GM19463 (cell line): ENCODE measurements around the gene MEAK7.

Experiments
- ATAC-seq: cut with Tn5 transposase; IDR thresholded peaks from one replicate; pipeline ENCODE4 v1.9.1; 2021; ENCODE audit warnings: mild to moderate bottlenecking, moderate library complexity; ENCODE audit not compliant: unreplicated experiment

Gene MEAK7

DNA sequence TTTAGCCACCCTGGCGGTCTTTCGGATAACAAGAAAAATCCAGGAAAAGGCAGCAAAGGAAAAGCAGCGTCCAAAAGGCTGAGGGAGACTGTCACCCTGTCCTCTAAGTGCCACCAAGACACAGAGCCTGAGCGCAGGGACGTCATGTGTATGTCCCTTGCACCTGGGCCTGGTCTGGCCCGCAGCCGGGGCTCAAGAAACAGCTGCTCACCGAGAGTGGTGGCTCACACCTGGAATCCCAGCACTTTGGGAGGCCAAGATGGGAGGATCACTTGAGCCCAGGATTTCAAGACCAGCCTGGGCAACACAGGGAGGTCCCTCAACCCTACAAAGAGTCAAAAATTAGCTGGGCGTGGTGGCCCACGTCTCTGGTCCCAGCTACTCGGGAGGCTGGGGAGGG lies 9.2 kb upstream of the MEAK7 start:
- ATAC-seq: no peak

DNA sequence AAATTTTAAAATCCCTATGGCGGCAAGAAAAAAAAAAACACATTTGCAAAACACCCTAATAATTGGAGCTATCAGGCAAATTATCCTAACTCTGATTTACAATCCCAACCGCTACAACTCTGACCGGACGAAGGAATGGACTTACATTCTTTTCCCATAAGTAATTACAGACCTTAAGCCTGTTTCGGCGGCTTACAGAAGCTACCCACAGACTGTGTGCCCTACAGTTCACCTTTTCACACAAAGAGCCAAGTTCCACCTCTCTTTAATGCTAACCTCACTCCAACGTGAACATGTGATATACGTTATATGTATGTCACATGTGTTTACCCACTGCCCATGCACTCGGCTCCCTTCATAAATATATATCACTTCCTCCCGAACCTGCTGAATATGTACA lies 8.7 kb upstream of the MEAK7 start:
- no peak for ATAC-seq

DNA sequence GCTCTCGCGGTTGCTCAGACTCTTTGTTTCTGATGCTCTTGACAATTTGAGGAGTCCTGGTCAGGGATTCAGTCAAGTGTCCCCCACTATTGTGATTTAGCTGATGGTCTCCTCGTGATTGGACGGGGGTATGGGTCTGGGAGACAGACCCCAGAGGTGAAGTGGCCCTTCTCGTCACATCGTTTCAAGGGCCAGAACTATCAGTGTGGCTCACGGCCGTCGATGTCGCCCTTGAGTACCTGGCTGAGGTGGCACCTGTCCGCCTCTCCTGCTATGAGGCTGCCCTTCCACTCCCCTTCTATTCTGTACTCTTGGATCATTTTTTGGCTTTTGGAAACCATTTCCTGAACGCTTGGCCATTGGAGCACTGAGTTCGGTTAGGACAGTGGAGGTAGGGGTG lies 7.4 kb upstream of the MEAK7 start:
- no peak for ATAC-seq

DNA sequence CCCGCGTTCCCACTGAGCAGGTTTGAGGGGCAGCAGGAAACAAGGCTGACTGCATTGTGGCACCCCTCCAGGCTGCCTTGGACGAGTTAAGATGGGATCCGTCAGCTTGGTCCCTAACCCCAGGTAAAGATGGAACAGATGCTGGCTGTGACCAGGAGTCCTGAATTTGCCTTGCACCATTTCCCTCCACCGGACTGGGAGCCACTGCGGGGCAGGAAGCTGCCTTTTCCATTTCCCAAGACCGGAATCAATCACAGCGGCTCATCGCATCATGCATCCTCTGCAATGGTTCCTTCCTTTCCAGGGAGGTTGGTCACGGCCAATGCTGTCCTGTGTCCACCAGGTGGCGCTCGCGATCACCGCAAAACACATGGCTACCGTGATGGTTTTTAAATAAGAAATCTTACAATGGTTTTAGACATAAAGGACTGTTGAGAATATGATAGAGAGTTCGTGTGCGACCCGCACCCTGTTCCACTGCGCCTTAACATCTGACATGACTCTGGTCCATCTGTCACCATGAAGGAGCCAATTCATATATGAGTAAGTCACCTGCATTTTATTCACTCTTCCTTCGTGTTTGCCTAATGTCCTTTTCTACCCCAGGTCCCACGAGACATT lies 6.8 kb upstream of the MEAK7 start:
- ATAC-seq: no peak

DNA sequence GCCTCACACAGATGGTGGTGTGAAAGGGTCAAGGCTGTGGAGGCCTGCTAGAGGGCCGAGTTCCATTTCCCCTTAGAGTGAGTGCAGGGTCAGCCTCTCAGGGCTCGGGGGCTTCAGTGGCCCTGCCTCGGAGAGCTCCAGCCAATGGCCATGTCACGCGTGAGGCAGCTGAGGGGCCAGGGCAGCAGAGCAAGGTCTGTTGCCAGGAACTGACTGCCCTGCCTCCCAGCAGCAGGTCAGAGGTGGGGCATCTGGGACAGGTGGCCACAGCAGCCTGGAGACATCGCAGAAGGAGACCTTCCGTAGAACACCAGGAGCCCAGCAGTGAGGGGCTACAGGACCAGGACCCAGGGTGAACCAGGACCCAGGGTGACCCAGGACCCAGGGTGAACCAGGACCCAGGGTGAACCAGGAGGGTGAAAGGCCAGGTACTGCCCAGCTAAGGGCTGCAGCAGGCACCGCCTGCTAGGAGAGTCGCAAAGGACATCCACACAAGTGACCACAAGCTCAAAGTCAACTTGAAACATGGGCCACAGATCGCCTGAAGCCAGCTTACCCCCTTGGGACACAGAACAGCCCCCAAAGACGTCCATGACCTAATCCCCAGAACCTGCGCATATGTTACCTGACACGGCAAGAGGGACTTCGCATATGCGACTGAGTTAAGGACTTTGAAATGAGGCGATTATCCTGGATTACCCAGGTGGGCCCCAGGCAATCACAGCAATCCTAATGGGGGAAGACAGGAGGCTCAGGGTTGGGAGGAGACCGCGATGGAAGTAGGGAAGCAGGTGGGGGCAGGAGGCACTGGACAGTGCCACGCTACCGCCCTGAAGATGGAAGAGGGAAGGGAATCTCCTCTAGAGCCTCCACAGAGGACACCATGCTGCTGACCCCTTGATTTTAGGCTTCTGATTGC lies 4.8 kb upstream of the MEAK7 start:
- ATAC-seq: no peak

DNA sequence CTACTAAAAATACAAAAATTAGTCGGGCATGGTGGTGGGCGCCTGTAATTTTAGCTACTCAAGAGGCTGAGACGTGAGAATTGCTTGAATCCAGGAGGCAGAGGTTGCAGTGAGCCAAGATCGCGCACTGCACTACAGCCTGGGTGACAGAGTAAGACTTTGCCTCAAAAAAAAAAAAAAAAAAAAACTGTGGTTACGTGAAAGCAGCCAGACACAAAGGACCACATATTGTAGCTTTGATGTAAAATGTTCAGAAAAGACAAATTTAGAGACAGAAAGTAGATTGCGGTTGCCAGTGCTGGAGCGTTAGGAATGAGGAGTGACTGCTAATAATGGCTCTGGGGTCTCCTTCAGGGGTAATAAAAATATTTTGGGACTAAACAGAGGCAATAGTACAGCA lies 4.0 kb upstream of the MEAK7 start:
- no peak for ATAC-seq

DNA sequence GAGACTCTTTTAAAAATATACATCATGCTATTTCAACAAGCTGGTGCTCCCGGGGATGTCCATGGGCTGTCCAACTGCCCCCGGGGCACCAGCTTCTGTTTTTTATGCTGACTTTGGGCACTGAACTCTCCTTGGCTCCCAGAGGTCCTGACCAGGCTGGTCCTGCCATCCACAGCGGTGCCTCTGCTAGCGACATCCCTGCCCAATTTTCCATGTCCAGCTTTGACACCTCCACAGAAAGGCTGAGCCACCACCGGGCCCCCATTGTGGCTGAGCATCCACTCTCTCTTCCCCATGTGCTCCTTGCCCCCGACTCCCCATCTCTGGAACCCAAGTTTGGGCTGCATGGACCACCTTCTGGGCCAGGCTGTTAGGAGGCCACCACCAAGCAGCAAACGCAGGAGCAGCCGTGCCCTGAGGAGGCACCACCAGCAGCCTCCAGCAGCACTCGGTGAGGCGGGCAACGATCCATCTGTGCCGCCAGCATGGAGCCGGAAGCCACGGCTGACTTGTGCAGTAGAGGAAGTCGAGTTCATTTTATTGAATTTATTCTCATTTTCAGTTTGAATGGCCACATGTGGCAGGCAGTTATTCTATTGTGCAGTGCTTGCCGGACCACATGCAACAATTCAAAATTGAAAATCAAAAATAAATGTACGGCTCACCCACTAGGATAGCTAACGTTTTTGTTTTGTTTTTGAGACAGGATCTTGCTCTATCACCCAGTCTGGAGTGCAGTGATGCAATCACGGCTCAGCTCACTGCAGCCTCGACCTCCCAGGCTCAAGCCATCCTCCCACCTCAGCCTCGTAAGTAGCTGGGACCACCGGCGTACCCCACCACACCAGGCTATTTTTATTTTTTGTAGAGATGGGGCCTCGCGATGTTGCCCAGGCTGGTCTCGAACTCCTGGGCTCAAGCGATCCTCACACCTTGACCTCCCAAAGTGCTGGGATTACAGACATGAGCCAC lies 2.8 kb upstream of the MEAK7 start:
- ATAC-seq: no peak

DNA sequence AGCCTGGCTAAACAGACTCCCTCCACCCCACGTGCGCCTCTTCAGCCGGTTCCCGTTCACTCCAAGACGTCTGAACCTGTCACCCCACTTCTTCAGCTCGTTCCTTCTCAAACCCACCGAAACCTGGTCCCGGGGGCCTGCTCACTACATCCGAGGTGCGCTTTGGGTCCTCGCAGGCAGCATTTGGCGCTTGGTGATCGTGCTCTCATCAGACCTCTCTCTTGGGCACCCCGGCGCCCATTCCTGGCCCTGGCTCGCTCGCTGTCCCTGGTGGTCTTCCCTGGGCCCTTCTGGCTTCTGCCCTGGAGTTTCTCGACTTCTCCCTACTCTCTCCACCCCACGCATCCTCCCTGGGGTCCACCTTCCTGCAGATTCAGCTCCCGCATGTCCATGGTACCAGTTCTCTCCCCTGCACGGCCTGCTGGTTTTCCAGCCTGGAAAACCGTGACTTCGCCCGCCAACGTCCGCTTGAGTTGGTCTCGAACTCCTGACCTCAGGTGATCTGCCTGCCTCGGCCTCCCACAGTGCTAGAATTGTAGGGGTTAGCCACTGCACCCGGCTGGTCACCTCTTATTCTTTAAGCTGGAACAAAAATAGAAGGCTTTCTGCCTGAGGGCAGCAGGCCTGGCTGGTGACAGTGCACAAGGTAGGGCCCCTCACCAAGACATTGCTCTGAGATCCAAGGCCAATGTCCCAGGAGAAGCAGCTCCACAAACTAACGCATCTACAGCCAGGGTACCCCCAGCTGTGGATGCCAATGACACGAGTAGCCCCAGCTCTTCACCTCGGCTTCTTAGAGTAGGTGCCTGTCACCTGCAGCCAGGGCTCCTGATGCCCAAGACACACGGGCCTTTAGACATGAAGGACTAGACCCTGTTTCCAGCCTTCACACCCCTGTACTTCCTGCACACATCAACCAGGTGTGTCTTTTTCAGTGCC lies 1.1 kb upstream of the MEAK7 start:
- no peak for ATAC-seq

DNA sequence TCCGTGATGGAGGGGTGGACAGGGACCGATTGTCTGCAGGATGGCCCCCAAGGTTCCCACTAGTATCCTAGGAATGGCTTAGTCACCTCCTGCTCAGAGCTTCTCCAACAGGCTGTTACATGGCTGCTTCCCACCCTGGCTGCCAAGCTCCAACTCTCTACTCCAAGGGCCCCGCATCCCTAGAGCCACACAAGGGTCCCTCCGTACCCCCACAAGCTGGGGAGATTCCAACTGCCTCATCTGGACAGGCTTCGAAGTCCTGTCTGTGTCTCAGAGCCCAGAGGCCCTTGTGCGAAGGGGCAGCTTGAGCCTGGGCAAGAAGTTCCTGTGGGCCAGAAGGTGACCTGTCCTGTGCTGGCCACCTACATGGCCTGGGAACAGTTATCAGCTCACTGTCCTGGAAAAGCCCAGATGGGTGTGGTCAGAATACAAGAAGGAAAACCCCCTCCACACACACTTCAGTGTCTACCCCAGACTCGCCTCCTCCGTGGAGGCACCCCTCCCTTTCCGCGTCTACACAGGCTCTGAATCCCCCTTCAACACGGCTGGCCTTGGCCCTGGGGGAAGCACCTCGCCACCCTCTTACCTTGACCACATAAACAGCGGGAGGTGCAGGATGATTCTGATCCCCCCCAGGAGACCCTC lies 586 bp downstream of the MEAK7 start:
- ATAC-seq: no peak

DNA sequence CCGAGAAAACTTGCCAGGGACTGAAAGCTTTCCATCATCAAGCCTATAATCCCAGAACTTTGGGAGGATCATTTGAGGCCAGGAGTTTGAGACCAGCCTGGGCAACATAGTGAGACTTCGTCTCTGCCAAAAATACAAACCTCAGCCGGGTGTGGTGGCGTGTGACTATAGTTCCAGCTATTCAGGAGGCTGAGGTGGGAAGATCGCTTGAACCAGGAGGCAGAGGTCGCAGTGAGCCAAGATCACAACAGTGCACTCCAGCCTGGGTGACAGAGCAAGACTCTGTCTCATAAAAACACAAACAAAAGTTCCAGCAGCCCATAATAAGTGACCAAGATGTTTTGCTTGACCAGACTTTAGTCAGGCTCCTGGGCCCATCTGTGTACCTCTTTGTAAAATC lies 1.9 kb downstream of the MEAK7 start:
- no peak for ATAC-seq

DNA sequence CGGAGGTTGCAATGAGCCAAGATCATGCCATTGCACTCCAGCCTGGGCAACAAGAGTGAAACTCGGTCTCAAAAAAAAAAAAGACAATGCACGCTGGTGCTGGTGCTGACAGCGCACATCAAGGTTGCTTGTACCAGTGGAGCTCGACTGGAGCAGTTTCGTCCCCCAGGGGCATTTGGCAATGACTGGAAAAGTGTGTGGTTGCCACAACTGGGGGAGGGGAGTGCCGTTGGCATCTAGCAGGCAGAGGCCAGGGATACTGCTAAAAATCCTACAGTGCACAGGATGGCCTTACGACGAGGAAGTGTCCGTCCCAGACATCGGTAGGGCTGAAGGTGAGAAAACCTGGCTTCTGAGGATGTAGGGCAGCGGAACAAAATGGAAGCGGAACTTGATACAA lies 2.4 kb downstream of the MEAK7 start:
- no peak for ATAC-seq

DNA sequence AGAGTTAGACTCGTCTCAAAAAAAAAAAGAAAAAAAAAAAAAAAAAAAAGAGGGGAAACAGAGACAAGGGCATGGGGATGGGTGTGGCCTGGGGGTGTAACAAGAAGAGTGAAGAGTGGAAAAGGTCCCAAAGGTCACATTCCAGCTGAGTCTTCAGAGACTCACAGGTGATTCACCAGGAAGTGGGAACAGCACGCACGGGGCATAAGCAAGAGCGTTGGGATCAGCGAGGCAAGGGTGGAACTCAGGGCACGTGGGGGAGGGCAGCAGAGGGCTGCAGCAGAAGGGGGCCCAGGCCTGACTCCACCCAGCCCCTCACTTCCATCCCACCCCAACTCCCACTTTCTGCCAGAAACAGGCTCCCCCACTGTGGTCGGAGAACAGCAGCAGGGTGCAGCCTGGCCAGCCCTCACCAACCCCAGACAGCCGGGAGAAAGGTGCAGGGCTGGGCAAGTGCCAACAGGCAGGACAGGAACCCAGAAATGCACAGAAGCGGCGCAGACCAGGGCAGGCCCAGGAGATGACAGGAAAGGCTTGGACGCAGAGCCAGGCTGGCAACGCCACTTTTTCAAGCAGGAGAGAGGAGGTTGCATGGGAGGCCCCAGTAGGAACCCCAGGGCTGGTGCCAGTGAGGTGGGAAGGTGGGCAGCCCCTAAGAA lies 3.3 kb downstream of the MEAK7 start:
- no peak for ATAC-seq

DNA sequence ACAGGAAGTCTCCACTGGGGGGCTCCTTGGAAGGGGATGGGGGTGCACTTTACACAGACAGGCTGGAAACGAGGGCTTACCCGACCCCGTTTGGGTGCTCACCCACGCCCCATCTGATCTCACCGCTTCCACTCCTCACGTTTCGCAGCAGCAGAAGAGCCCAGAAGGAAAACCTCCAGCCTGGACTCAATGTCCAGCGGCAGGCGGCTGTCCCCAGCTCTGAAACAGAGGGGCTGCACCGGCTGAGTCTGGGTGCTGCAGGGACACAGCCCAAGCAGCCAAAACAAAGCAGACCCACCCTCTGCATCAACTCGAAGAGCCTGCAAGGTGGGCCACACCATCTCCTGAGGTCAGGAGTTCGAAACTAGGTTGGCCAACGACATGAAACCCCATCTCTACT lies 3.9 kb downstream of the MEAK7 start:
- ATAC-seq: no peak

DNA sequence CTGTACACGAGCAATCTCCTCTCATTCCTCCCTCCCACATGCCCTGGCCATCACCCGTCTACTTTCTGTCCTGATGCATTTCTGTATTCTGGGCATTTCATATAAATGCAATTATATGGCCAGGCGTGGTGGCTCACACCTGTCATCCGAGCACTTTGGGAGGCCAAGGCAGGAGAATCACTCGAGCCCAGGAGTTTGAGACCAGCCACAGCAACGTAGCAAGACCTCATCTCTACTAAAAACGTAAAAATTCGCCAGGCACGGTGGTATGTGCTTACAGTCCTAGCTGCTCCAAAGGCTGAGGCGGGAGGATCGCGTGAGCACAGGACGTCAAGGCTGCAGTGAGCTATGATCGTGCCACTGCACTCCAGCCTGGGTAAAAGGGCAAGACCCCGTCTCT lies 4.8 kb downstream of the MEAK7 start:
- no peak for ATAC-seq

DNA sequence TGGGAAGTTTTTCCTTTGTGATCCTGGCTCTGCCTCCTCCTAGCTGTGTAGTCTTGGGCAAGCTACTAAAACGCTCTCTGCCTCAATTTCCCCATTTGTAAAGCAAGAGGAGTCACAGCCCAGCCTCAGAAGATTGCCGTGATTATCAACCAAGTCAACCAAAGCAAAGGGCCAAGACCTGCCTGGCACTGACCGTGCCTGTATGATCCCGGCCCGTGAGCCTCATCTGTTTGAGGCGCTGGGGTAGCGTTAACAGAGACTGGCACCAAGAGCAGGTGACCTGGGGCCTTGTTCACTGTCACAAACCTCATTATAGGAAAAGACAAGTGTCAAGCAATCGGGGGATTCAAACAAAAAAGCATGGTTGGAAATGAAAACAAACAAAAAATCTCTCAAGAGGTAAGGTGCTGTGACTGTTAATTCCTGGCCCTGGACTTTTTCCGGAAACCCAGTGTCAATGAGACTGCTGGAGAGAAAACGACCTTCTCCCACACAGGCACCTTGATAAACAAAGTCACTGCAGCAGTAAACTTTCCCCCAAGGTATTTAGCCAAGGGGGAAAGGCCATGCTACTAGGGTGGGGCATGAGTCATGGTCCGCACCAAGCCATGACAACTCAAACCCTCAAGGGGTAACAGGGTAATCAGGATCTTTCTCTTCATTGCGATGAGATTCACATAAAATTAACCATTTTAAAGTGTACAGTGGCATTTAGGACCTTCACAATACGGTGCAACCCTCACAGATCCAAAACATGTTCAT lies 5.4 kb downstream of the MEAK7 start:
- ATAC-seq: no peak

DNA sequence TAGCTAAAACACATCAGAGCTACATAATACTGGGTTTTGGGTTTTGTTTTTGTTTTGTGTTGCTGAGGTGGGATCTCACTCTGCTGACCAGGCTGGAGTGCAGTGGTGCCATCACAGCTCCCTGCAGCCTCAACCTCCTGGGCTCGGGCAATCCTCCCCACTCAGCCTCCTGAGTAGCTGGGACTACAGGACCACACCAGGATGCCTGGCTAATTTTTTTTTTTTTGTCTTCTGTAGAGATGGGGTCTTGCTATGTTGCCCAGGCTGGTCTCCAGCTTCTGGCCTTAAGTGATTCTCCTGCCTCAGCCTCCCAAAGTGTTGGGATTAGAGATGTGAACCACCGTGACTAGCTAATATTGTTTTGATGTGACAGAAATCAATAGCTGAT lies 6.2 kb downstream of the MEAK7 start:
- ATAC-seq: no peak

DNA sequence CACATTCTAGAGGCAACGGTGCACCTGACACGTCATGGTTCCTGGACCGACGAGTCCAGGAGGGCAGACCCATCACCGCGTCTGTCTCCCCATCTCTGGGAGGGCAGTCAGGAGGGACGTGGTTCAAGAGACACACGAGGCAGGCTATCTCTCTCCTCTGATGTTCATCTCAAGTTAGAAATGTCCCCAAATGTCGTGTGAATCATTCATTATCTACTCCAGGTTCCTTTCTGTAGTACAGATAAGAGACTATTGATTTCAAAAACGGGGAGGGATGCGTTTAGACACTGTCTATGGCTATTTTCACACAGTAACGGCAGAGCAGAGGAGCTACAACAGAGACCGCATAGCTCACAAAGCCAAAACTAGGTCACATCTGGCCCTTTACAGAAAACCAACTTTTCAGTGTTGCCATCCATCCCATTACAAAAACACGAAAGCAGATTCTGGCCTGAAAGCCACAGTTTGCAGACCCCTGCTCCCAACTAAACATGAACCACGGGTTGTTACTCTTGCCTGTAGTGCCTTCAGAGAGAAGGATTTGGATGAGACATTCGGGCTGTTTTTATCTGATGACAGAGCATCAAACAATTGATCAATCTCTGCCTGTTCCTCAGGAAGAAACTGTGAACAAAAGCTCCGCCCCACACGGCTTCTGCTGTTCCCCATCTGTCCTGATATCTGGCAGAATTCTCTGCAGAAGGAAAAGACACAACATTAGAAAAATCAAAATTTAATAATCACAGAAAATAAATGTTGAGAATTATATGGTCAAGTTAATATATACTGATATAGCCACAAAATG lies 6.8 kb downstream of the MEAK7 start:
- no peak for ATAC-seq

DNA sequence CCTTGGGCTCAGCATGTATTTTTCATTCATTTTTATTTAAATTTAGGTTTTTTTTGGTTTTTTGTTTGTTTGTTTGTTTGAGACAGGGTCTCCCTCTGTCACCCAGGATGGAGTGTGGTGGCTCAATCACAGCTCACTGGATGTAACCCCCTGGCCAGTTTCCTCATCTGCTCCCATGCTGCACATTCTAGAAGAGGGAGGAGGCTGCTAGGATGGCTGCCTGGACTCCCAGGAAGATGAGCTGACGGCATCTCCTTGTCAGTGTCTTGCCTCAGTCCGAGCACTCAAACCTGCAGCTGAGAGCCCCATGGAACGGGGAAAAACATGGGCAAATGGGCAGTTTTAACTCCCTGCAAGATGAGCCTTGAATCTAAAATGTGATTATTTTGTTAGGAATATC lies 7.5 kb downstream of the MEAK7 start:
- no peak for ATAC-seq
